ENCODE measurements around the gene RAMP3.

GRCh38 chr7:45188736-45189135, 31.1 kb downstream of the RAMP3 start:
- no peak for TF ChIP-seq POLR2AphosphoS5 (IDR thresholded peaks at IDR 0.05)
- TF ChIP-seq CTCF (IDR thresholded peaks at IDR 0.05) = no peak
- no peak for TF ChIP-seq EP300 (IDR thresholded peaks at IDR 0.05)
- TF ChIP-seq POLR2A (IDR thresholded peaks at IDR 0.05) = no peak
